GM12874 (cell line): ENCODE measurements around the gene CLASP1.

Experiments used
- TF ChIP-seq, protein P1 (sequence below): IDR thresholded peaks from 2 replicates; pipeline ENCODE4 v1.5.1; 2011; ENCODE audit warnings: low read depth, mild to moderate bottlenecking, control low read depth, low read length, moderate library complexity; ENCODE audit not compliant: insufficient read depth

The CLASP1 gene

GRCh38 chr2:121335294-121336290 lies 313.7 kb downstream of the CLASP1 start:
- TF ChIP-seq, protein P1, sequence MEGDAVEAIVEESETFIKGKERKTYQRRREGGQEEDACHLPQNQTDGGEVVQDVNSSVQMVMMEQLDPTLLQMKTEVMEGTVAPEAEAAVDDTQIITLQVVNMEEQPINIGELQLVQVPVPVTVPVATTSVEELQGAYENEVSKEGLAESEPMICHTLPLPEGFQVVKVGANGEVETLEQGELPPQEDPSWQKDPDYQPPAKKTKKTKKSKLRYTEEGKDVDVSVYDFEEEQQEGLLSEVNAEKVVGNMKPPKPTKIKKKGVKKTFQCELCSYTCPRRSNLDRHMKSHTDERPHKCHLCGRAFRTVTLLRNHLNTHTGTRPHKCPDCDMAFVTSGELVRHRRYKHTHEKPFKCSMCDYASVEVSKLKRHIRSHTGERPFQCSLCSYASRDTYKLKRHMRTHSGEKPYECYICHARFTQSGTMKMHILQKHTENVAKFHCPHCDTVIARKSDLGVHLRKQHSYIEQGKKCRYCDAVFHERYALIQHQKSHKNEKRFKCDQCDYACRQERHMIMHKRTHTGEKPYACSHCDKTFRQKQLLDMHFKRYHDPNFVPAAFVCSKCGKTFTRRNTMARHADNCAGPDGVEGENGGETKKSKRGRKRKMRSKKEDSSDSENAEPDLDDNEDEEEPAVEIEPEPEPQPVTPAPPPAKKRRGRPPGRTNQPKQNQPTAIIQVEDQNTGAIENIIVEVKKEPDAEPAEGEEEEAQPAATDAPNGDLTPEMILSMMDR = no peak

GRCh38 chr2:121334581-121335293 lies 314.5 kb downstream of the CLASP1 start:
- TF ChIP-seq, protein P1 = no peak

DNA sequence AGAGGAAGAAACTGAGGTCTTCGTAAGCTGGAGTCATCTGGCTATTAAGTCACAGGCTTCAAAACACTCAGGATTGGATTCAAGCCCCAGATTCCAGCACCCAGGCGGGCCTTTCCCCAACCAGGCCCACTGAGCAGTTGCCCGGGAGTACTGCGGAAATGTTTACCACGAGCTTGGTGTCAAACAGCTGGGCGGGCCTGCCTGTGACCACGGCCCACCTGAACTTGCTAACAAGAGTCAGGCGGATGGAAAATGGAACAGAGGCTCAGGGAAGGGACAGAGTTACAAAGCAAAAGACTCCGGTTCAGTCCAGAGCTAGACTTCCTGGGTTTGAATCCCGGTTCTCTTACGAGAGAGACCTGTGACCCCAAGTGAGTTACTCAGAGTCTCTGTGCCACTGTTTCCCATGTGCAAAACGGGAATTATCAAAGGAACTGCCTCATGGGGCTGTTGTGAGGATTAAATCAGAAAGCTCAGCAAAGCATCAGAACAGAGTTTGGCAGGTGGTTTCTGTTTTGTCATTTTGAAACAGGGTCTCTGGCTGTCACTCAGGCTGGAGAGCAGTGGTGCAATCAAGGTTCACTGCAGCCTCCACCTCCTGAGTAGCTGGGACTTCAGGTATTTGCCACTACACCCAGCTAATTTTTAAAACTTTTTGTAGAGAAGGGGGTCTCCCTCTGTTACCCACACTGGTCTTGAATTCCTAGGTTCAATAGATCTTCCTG lies 315.3 kb downstream of the CLASP1 start:
- TF ChIP-seq, protein P1 = no peak

DNA sequence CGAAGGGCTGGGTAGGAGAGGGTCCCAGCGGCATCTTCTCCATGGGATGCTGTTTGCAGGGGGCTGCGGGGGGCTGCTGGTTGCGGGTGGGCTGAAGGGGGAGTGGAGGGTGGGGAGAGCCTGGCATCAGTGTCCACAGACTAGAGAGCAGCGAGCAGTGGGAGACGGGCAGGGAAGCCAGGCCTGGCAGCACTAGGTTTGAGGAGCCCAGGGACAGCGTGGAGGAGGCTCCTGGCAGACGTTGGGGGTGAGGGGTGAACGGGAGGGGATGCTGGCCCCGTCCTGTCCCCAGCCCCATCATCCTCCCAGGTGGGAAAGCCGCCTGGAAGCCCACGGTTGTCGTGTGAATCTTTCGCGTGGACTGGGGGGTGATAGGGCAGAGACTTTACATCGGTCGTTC lies 316.0 kb downstream of the CLASP1 start:
- TF ChIP-seq, protein P1 = no peak

- TF ChIP-seq, protein P1 = no peak
These were observed 318.3 kb downstream of the CLASP1 start for GRCh38 chr2:121330921-121331320.

- TF ChIP-seq, protein P1 = no peak
These were observed 319.5 kb downstream of the CLASP1 start for GRCh38 chr2:121329786-121330185.

- TF ChIP-seq, protein P1 = no peak
These were observed 322.6 kb downstream of the CLASP1 start for GRCh38 chr2:121326628-121327027.
